ENCODE data around the gene TCP11X2.
A peak's percentile ranks its signal among the peaks of the same experiment; 100 is the strongest.
"Not testable (repeated sequence)": the region's sequence is repeated elsewhere in the genome, so short reads cannot be mapped to it uniquely, and the experiment has no call there.

The TCP11X2 gene

GRCh38 chrX:102471762-102472220 lies at the start of gene TCP11X2:
Gene TCP11X2 (minus strand): TSS chrX:102471812.
- DNase-seq (ENCODE audit: low read depth in 2 of 2, low spot score in 1 of 2) = not testable (repeated sequence)

DNA sequence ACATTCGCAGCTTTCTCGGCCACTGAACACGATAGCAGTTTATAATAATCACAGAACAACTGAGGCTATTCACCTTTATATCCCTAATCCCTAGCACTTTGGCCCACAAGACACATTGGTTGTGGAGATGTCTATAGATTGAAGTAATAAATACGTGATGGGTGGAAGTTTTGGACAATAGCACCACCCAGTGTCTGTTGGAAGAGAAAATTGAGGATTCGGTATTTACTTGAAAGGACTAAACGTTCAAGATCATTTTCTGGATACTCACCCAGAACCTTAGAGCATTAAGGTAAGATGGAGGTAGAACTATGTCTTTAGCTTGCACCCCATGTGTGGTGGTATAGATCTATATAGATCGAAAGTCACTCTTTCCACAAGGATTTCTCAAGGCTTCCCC lies 45.7 kb upstream of the TCP11X2 start:
- no peak for DNase-seq (ENCODE audit: low read depth in 2 of 2, low spot score in 1 of 2)

DNA sequence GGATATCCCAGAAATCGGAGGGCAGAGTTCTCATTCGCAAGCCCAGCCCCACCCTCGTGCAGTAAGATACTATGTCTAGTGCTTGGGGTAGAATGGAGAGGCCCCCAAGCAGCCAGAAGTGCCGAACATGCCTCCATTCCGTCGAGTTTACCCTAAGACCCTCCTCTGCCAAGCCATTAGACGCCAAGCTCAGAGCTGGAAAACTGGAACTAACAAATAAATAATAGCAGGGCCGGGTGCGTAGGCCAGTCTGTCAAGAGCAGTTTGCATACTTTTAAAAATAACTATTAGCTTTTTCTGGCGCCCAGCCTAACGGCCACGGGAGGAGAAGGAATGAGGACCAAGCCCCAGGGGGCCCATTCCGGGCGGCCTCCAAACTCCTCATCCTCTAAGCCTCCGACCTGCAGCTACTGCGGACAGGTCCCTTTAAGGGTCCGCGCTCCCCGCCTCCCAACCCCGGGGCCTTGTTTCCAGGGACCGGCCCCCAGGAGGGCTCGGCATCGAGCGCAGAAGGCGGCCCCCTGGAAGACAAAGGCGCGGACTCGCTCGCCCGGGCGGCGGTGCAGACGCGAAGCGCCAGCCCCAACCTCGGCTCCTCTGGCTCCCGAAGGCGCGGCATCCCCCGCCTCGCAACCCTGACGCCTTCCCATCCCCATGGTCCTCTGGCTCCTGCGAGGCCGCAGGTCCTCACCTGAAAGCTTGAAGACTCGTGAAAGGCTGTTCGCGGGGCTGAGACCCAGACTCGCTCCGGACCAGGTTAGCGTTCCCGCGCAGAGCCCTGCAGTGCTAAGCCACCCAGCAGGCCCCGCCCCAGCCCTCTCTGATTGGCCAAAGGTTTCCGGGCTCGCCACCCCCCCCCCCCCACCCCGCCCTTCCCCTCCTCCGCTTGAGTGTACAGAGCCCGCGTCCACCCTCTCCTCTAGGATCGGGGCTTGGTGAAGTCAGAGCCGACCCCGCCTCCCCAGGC lies 44.6 kb upstream of the TCP11X2 start, which contains the start of gene TMSB15A:
TSS of gene TMSB15A (minus strand) at position 765 of the 967 bp plus-strand sequence.
- peak; percentile 5 to 18 for DNase-seq (ENCODE audit: low read depth in 2 of 2, low spot score in 1 of 2)

GRCh38 chrX:102514536-102514935 lies 42.9 kb upstream of the TCP11X2 start:
- DNase-seq (ENCODE audit: low read depth in 2 of 2, low spot score in 1 of 2) = no peak

GRCh38 chrX:102498732-102499131 lies 27.1 kb upstream of the TCP11X2 start:
- DNase-seq (ENCODE audit: low read depth in 2 of 2, low spot score in 1 of 2) = no peak

DNA sequence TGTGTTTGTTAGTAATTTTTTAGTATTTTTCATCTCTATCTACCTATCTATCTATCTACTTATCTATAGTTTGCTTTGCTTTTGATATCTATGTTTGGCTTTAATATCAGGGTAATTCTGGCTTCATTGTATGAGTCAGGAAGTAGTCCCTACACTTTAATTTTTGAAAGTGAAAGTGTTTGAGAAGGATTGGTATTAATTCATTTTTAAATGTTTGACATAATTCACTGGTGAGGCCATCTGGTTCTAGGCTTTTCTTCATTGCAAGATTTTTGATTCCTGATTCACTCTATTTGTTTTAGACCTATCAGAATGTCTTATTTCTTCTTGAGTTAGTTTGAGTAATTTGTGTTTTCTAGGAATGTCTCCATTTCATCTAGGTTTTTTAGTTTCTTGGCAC lies 20.2 kb upstream of the TCP11X2 start:
- no peak for DNase-seq (ENCODE audit: low read depth in 2 of 2, low spot score in 1 of 2)

DNA sequence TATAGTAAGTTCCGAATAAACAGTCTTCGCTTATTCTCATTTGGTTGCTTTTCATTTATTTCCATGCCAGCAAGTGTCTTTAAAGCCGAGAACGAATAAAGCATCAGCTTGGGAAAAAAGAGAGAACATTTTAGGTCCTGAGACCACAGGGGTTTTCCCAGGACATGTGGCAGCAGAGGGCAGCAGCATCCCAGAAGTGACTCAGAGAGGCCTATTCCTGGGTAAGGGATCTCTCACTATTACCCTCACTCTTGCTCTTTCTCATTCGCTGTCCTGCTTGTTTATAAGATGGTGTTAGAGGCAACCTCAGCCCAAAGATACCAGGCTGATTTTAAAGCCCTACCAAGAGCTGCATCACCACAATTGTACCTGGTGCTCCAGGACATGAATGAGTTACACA lies 7.2 kb upstream of the TCP11X2 start:
- DNase-seq (ENCODE audit: low read depth in 2 of 2, low spot score in 1 of 2) = not testable (repeated sequence)

- DNase-seq (ENCODE audit: low read depth in 2 of 2, low spot score in 1 of 2) = not testable (repeated sequence)
These were observed 1.4 kb downstream of the TCP11X2 start for GRCh38 chrX:102470215-102470614.

DNA sequence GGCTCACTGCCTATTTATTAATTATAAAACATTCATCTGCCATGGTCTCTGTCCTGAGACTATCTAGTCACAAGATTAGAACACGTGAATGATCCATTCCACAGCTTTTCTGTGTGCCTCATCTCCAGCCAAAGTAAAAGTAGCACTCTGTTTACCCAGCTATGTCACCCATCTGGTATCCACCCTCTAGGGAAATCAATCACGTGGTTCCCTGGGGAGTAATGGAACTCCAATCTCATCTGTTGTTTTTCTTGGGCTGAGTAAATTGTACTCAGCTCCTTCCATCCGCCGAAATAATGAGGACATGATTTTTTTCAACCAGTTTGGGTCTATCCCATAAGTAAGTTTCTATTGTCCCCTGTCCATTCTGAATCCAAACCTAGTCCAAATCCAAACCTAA lies 13.0 kb downstream of the TCP11X2 start:
- DNase-seq (ENCODE audit: low read depth in 2 of 2, low spot score in 1 of 2) = not testable (repeated sequence)

- DNase-seq (ENCODE audit: low read depth in 2 of 2, low spot score in 1 of 2) = not testable (repeated sequence)
These were observed 31.7 kb downstream of the TCP11X2 start, which contains the start of gene NXF2B for GRCh38 chrX:102439908-102440307. Gene NXF2B (minus strand): TSS chrX:102440008. CDS start chrX:102380036, 59,972 bp downstream.

DNA sequence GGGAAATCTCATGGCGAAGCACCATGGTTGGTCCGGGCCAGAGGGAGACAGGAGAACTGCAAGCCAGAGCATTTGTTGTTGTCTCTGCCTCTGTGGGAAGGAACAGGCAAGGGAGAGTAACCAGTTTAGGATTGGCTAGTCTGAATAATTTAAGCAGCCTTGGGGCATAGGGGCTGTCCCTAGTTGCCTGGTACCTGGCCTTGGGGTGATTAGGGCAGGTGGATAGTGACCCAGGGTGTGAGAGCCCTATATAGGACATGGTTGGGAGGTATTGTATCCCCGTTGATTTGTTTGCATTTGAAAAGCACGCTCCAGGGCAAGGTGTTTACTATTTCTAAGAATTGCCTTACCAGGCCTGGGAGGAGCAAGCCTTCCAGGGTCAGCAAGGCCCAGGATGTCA lies 57.1 kb downstream of the TCP11X2 start:
- not testable (repeated sequence) for DNase-seq (ENCODE audit: low read depth in 2 of 2, low spot score in 1 of 2)

Measured in stimulated activated CD8-positive, alpha-beta memory T cell treated with anti-CD3 and anti-CD28 coated beads, Interleukin-4, amount 100 ng/mL, for 4 hours (primary cell).